Liver (tissue), 9 donors: ENCODE data around the gene RAET1G. TPM values are rescaled to one million over a fixed set of nuclear protein-coding genes. Genes with fewer than 3 reads are reported as not detected.
A peak's percentile ranks its signal among the peaks of the same experiment; 100 is the strongest.

Source experiments
- DNase-seq: peaks from one replicate; pipeline ENCODE4 v3.0.0-alpha.2; 2017; ENCODE audit warnings: low spot score
- H3K27ac ChIP-seq, 2 donors: one replicate each; pipeline ENCODE4 v1.7.0; 2013; ENCODE audit warnings: inconsistent platforms in 2 of 2, low read length in 2 of 2, control low read depth in 1 of 2, low read depth in 1 of 2, mild to moderate bottlenecking in 1 of 2
- H3K27me3 ChIP-seq, 4 donors: one replicate each; pipeline versions ENCODE4 v1.6.1 to v1.7.0; 2013; ENCODE audit warnings: low read length in 3 of 4, inconsistent platforms in 1 of 4, mild to moderate bottlenecking in 1 of 4, moderate library complexity in 1 of 4; ENCODE audit not compliant: control insufficient read depth in 4 of 4, insufficient read depth in 4 of 4
- H3K36me3 ChIP-seq, 4 donors: one replicate each; pipeline versions ENCODE4 v1.6.1 to v1.7.0; 2013; ENCODE audit warnings: low read length in 3 of 4, mild to moderate bottlenecking in 3 of 4, low read depth in 1 of 4, moderate library complexity in 1 of 4; ENCODE audit not compliant: control insufficient read depth in 4 of 4, insufficient read depth in 3 of 4
- H3K4me1 ChIP-seq, 4 donors: one replicate each; pipeline versions ENCODE4 v1.6.1 to v1.7.0; 2013; ENCODE audit warnings: low read length in 3 of 4, mild to moderate bottlenecking in 3 of 4, moderate library complexity in 1 of 4; ENCODE audit not compliant: control insufficient read depth in 4 of 4, insufficient read depth in 4 of 4
- H3K4me3 ChIP-seq, 3 donors: one replicate each; pipeline versions ENCODE4 v1.6.1 to v1.7.0; 2013; ENCODE audit warnings: low read length in 3 of 3, control low read depth in 1 of 3, low read depth in 1 of 3, mild to moderate bottlenecking in 1 of 3
- H3K9ac ChIP-seq, 2 donors: one replicate each; pipeline ENCODE4 v1.7.0; 2013; ENCODE audit warnings: low read length in 2 of 2, mild to moderate bottlenecking in 2 of 2, moderate library complexity in 2 of 2, control low read depth in 1 of 2, low read depth in 1 of 2
- H3K9me3 ChIP-seq, 4 donors: one replicate each; pipeline versions ENCODE4 v1.6.1 to v1.7.0; 2013; ENCODE audit warnings: low read length in 3 of 4; ENCODE audit not compliant: control insufficient read depth in 4 of 4
- FOXA1 ChIP-seq: IDR thresholded peaks from 2 replicates; pipeline ENCODE4 v1.6.1; 2016; ENCODE audit warnings: antibody characterized with exemption
- GABPA ChIP-seq, 2 donors: IDR thresholded peaks in 1 of 2; conservative IDR thresholded peaks in 1 of 2; 2 replicates each; pipeline ENCODE4 v1.6.1; 2016; ENCODE audit warnings: antibody characterized with exemption in 2 of 2, mild to moderate bottlenecking in 1 of 2, moderate library complexity in 1 of 2
- HNF4A ChIP-seq, 2 donors: conservative IDR thresholded peaks; 2 replicates each; pipeline ENCODE4 v1.6.1; 2016; ENCODE audit warnings: antibody characterized with exemption in 2 of 2, mild to moderate bottlenecking in 2 of 2
- HNF4G ChIP-seq: IDR thresholded peaks from 2 replicates; pipeline ENCODE4 v1.6.1; 2016; ENCODE audit warnings: antibody characterized with exemption
- JUND ChIP-seq, 2 donors: IDR thresholded peaks; 2 replicates each; pipeline ENCODE4 v1.6.1; 2016; ENCODE audit warnings: antibody characterized with exemption in 2 of 2
- NR2F2 ChIP-seq: IDR thresholded peaks from 2 replicates; pipeline ENCODE4 v1.6.1; 2016; ENCODE audit warnings: antibody characterized with exemption
- RXRA ChIP-seq, 2 donors: IDR thresholded peaks; 2 replicates each; pipeline ENCODE4 v1.6.1; 2017 to 2018; ENCODE audit warnings: antibody characterized with exemption in 2 of 2, mild to moderate bottlenecking in 1 of 2
- SP1 ChIP-seq: IDR thresholded peaks from 2 replicates; pipeline ENCODE4 v1.6.1; 2018; ENCODE audit warnings: antibody characterized with exemption, mild to moderate bottlenecking
- TAF1 ChIP-seq: conservative IDR thresholded peaks from 2 replicates; pipeline ENCODE4 v1.6.1; 2016; ENCODE audit warnings: antibody characterized with exemption, mild to moderate bottlenecking
- YY1 ChIP-seq: IDR thresholded peaks from 2 replicates; pipeline ENCODE4 v1.6.1; 2016; ENCODE audit warnings: antibody characterized with exemption, mild to moderate bottlenecking
- WGBS: extraction: QIAGEN DNeasy Blood & Tissue Kit; methylation state at CpG from one replicate; pipeline ENCODE4 v1.1.7; 2013; 5-methylcytosine and 5-hydroxymethylcytosine counted together
- polyA plus RNA-seq, 2 donors: library from polyadenylated mRNA; stranded (reverse) in 1 of 2; unstranded in 1 of 2; fragments of 200-250 nt in 1 of 2; fragments of >200 nt in 1 of 2; fragmentation: Nextera tagmentation in 1 of 2; extraction: Ambion mirVana in 1 of 2; gene quantifications; one replicate each; pipeline versions ENCODE4 v1.2.1 to v1.2.3, GENCODE V29; 2013 to 2015
- total RNA-seq, 2 donors: library from RNA; depleted of rRNA; stranded (reverse); fragments of >200 nt; gene quantifications; one replicate each; pipeline ENCODE4 v1.2.3, GENCODE V29; 2014
- TF ChIP-seq, protein P1 (sequence below): IDR thresholded peaks from 2 replicates; pipeline ENCODE4 v1.6.1; 2016; ENCODE audit warnings: antibody characterized with exemption
- TF ChIP-seq, protein P2 (sequence below): IDR thresholded peaks from 2 replicates; pipeline ENCODE4 v1.6.1; 2016; ENCODE audit warnings: antibody characterized with exemption
- TF ChIP-seq, protein P3 (sequence below): IDR thresholded peaks from 2 replicates; pipeline ENCODE4 v1.6.1; 2016; ENCODE audit warnings: antibody characterized with exemption, mild to moderate bottlenecking
- TF ChIP-seq, protein P4 (sequence below): fragments of 150-350 bp; IDR thresholded peaks from 2 replicates; pipeline ENCODE4 v1.5.1; 2017; ENCODE audit warnings: improper control_type of control experiment, low read depth, low read length; ENCODE audit not compliant: missing input control
- donor health status: healthy.
- donor health status: healthy.
- donor health status: healthy.
- donor health status: healthy.
- donor health status: healthy.

Gene RAET1G
- total and polyA plus RNA-seq, 4 donors: not detected

DNA sequence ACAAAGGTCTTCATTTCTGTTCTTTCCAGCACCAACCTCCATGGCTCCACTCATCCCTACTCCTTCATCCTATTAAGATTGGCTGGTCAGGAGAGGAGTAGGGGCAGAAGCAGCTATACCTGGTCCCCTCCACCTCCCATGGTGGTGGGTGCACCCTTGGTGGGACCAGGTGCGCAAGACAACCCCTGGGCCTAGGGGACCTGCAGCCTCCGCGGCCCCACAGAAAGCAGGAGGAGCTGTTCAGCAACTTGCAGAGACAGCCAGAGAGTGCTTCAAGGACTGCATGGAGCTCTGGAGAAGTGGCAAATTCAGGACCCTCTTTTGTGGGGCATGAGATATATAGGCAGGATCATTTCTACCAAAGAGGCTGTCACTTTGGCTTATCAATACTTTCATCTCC lies 28.7 kb upstream of the RAET1G start:
- Histone ChIP-seq H3K27me3 (peaks cover 0 to 22% (median 5%) of the 10 kb centered on the region in 4 donors), H3K4me1 (peaks cover 0 to 8% (median 3%) of the 10 kb centered on the region in 4 donors), H3K36me3 (no peaks in the 10 kb centered on the region), H3K27ac (no peak overlapping the region), H3K9me3 (no peaks in the 10 kb centered on the region), H3K4me3 (no peak overlapping the region), H3K9ac (no peak overlapping the region)
- no peak for DNase-seq
- TF ChIP-seq JUND (IDR thresholded peaks at IDR 0.05): no peak
- TF ChIP-seq GABPA (IDR thresholded peaks at IDR 0.05 in 1 of 2, conservative IDR thresholded peaks at IDR 0.05 in 1 of 2): no peak
- TF ChIP-seq, protein P1, sequence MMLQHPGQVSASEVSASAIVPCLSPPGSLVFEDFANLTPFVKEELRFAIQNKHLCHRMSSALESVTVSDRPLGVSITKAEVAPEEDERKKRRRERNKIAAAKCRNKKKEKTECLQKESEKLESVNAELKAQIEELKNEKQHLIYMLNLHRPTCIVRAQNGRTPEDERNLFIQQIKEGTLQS: no peak
- 85% methylated on average over 3 of the region's 3 CpGs for WGBS

DNA sequence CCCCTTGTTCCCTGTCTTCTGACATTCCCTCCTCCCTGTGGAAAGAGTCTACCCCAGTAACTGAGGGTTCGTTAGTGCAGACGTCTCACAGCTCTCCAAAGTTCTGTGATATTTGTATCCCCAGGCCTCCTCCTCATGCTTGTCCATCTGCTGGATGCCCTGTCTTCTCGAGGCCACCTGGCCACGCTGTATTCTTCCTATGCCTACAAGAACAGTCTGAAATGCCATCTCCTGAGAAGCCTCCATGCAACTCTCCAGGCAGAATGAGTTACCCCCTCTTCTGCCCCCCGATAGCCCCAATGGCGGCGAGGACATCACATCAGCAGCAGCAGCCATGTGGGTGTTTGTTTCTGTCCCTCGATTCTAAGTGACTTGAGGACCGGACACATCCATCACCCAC lies 28.2 kb upstream of the RAET1G start:
- H3K4me3 ChIP-seq: no peak overlapping the region
- H3K9me3 ChIP-seq: no peaks in the 10 kb centered on the region
- no peak for DNase-seq
- H3K9ac ChIP-seq: no peak overlapping the region
- H3K36me3 ChIP-seq: no peaks in the 10 kb centered on the region
- peaks cover 0 to 8% (median 3%) of the 10 kb centered on the region in 4 donors for H3K4me1 ChIP-seq
- WGBS: 81% methylated on average over 9 of the region's 9 CpGs
- H3K27me3 ChIP-seq: peaks cover 0 to 20% (median 5%) of the 10 kb centered on the region in 4 donors
- H3K27ac ChIP-seq: no peak overlapping the region
- TF ChIP-seq, protein P2, sequence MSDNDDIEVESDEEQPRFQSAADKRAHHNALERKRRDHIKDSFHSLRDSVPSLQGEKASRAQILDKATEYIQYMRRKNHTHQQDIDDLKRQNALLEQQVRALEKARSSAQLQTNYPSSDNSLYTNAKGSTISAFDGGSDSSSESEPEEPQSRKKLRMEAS: no peak
- no peak for TF ChIP-seq HNF4A (conservative IDR thresholded peaks at IDR 0.05)
- TF ChIP-seq, protein P3, sequence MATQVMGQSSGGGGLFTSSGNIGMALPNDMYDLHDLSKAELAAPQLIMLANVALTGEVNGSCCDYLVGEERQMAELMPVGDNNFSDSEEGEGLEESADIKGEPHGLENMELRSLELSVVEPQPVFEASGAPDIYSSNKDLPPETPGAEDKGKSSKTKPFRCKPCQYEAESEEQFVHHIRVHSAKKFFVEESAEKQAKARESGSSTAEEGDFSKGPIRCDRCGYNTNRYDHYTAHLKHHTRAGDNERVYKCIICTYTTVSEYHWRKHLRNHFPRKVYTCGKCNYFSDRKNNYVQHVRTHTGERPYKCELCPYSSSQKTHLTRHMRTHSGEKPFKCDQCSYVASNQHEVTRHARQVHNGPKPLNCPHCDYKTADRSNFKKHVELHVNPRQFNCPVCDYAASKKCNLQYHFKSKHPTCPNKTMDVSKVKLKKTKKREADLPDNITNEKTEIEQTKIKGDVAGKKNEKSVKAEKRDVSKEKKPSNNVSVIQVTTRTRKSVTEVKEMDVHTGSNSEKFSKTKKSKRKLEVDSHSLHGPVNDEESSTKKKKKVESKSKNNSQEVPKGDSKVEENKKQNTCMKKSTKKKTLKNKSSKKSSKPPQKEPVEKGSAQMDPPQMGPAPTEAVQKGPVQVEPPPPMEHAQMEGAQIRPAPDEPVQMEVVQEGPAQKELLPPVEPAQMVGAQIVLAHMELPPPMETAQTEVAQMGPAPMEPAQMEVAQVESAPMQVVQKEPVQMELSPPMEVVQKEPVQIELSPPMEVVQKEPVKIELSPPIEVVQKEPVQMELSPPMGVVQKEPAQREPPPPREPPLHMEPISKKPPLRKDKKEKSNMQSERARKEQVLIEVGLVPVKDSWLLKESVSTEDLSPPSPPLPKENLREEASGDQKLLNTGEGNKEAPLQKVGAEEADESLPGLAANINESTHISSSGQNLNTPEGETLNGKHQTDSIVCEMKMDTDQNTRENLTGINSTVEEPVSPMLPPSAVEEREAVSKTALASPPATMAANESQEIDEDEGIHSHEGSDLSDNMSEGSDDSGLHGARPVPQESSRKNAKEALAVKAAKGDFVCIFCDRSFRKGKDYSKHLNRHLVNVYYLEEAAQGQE: no peak
- TF ChIP-seq FOXA1: no peak
- TF ChIP-seq, protein P4, sequence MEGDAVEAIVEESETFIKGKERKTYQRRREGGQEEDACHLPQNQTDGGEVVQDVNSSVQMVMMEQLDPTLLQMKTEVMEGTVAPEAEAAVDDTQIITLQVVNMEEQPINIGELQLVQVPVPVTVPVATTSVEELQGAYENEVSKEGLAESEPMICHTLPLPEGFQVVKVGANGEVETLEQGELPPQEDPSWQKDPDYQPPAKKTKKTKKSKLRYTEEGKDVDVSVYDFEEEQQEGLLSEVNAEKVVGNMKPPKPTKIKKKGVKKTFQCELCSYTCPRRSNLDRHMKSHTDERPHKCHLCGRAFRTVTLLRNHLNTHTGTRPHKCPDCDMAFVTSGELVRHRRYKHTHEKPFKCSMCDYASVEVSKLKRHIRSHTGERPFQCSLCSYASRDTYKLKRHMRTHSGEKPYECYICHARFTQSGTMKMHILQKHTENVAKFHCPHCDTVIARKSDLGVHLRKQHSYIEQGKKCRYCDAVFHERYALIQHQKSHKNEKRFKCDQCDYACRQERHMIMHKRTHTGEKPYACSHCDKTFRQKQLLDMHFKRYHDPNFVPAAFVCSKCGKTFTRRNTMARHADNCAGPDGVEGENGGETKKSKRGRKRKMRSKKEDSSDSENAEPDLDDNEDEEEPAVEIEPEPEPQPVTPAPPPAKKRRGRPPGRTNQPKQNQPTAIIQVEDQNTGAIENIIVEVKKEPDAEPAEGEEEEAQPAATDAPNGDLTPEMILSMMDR: no peak
- TF ChIP-seq TAF1: no peak
- no peak for TF ChIP-seq JUND (IDR thresholded peaks at IDR 0.05)
- no peak for TF ChIP-seq YY1
- TF ChIP-seq GABPA (IDR thresholded peaks at IDR 0.05 in 1 of 2, conservative IDR thresholded peaks at IDR 0.05 in 1 of 2): no peak
- no peak for TF ChIP-seq NR2F2
- TF ChIP-seq, protein P1: no peak

DNA sequence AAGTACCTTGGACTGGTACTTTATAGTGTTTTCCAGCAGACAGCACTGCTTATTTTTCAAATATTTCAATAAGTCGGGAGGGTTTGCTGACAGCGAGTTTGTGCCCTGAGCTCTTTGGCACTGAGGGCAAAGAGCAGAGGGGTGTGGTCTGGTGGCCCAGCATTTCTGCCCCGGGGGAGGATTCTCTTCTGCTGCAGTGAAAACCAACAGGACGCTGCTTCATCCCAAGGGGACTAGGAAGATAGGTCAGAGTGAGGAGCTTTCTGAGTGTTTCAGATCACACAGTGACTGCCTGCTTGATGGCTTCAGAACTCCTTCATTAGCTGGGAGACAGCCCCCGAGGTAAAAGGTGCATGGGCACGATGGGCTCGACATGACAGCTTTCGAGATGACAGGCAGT lies 27.5 kb upstream of the RAET1G start:
- Histone ChIP-seq H3K4me1 (peaks cover 0 to 8% (median 3%) of the 10 kb centered on the region in 4 donors), H3K36me3 (no peaks in the 10 kb centered on the region), H3K9me3 (no peaks in the 10 kb centered on the region), H3K4me3 (no peak overlapping the region), H3K9ac (no peak overlapping the region), H3K27me3 (peaks cover 0 to 15% (median 5%) of the 10 kb centered on the region in 4 donors), H3K27ac (no peak overlapping the region)
- 33% methylated on average over 8 of the region's 8 CpGs for WGBS
- DNase-seq: no peak
- TF ChIP-seq YY1 (no peak), GABPA (IDR thresholded peaks at IDR 0.05 in 1 of 2, conservative IDR thresholded peaks at IDR 0.05 in 1 of 2) (no peak), SP1 (peak; percentile 60), HNF4A (conservative IDR thresholded peaks at IDR 0.05) (peak; percentile 92 to 95), RXRA (IDR thresholded peaks at IDR 0.05) (peak; percentile 59 to 70), HNF4G (peak; percentile 63)
